HFF-Myc (cell line): Measurements from ENCODE around the gene RPS29.

Experiments
- DNase-seq: peaks from one replicate; pipeline ENCODE4 v3.0.0-alpha.2; 2011; ENCODE audit warnings: low read depth; ENCODE audit errors: extremely low read depth
- H3K4me3 ChIP-seq: replicated peaks from 2 replicates; pipeline ENCODE4 v1.5.1; 2011; ENCODE audit warnings: low read depth, mild to moderate bottlenecking, control low read depth, low read length
- TF ChIP-seq, protein P1 (sequence below): IDR thresholded peaks from 2 replicates; pipeline ENCODE4 v1.5.1; 2012; ENCODE audit warnings: mild to moderate bottlenecking, low read depth, low read length, control low read depth; ENCODE audit errors: missing control alignments

The RPS29 gene

GRCh38 chr14:49549881-49550280, 36.3 kb downstream of the RPS29 start:
- DNase-seq, result no peak

DNA sequence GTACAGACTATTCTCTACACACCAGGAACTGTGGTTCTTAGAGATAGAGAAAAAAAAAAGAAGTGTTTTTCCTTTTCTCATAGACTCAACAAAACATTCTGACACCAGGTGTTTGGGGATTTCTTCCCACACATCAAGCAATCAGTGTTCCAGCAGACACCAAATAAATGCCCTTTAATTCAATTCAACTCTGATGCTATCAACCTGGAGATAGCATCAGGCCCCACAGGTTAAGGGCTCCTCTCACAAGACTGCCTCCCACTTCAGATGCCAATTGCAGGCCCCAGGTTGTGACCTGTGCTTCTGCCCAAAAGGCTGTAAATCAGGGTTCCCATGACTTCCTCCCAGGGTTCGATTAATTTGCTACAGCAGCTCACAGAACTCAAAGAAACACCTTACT, 36.7 kb downstream of the RPS29 start:
- TF ChIP-seq, protein P1, sequence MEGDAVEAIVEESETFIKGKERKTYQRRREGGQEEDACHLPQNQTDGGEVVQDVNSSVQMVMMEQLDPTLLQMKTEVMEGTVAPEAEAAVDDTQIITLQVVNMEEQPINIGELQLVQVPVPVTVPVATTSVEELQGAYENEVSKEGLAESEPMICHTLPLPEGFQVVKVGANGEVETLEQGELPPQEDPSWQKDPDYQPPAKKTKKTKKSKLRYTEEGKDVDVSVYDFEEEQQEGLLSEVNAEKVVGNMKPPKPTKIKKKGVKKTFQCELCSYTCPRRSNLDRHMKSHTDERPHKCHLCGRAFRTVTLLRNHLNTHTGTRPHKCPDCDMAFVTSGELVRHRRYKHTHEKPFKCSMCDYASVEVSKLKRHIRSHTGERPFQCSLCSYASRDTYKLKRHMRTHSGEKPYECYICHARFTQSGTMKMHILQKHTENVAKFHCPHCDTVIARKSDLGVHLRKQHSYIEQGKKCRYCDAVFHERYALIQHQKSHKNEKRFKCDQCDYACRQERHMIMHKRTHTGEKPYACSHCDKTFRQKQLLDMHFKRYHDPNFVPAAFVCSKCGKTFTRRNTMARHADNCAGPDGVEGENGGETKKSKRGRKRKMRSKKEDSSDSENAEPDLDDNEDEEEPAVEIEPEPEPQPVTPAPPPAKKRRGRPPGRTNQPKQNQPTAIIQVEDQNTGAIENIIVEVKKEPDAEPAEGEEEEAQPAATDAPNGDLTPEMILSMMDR, result no peak
- H3K4me3 ChIP-seq, result no peak overlapping the region
- no peak for DNase-seq

More at GRCh38 chr14:49549881-49550280, 36.3 kb downstream of the RPS29 start:
- TF ChIP-seq, protein P1, result no peak
- no peak overlapping the region for H3K4me3 ChIP-seq

- TF ChIP-seq, protein P1, result no peak
- DNase-seq, result no peak
- no peak overlapping the region for H3K4me3 ChIP-seq
Observed at GRCh38 chr14:49546766-49547165, 39.4 kb downstream of the RPS29 start.

DNA sequence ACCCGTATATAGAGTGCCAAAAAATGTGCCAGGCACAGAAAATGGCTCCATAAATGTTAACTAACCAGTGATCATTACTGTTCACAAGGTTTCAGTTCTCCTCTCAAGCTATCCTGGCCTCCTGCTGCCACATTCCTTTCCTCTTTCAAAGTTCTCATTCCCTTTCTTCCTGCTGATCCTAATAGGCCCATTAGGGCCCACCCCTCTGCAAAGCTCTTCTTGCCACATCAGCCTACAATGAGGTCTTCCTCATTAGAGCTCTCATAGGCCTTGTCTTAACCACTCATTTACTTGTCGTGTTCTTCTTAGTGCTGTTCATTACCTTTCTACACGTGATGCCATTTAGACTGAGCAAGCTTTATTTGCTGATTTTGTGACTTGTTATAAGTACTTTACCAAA, 40.5 kb downstream of the RPS29 start:
- no peak overlapping the region for H3K4me3 ChIP-seq
- no peak for DNase-seq
- TF ChIP-seq, protein P1, result no peak

- H3K4me3 ChIP-seq, result no peak overlapping the region
- TF ChIP-seq, protein P1, result no peak
- no peak for DNase-seq
Observed at GRCh38 chr14:49545071-49545470, 41.1 kb downstream of the RPS29 start.

GRCh38 chr14:49541049-49541448, 45.1 kb downstream of the RPS29 start:
- H3K4me3 ChIP-seq, result no peak overlapping the region
- TF ChIP-seq, protein P1, result no peak
- no peak for DNase-seq

DNA sequence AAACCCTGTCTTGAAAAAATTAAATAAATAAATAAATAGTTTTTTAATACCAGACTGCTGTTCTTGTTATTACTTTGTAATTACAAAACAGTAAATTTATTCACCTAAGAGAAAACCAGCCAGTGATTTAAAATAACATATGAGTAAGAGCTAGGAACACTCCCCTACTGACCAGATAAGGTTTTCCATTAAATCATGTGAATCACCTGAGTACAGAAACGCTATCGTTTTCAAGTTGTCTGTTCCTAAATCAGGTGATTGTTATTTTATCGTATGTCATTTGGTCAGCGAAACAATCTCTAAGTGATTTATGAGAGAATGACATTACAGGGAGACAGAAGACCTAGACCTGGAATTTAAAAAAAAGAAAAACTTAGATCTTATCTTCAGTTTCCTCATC, 47.3 kb downstream of the RPS29 start:
- TF ChIP-seq, protein P1, result no peak
- H3K4me3 ChIP-seq, result no peak overlapping the region
- no peak for DNase-seq
